Neural crest cell (in vitro differentiated cells): Measurements from ENCODE around the gene CREB3L2. TPM values are rescaled to one million over a fixed set of nuclear protein-coding genes. Genes with fewer than 3 reads are reported as not detected.

Experiments used
- DNase-seq: peaks from one replicate; pipeline ENCODE4 v3.0.0; 2021; ENCODE audit warnings: low read depth, mixed read lengths, low spot score
- H3K27ac Mint-ChIP-seq: one replicate; pipeline ENCODE4 v1.8.0; 2021; ENCODE audit warnings: mild to moderate bottlenecking, mixed read lengths; ENCODE audit not compliant: unreplicated experiment
- H3K27me3 Mint-ChIP-seq: 2 replicates; pipeline ENCODE4 v1.8.0; 2021; ENCODE audit warnings: low read depth, mild to moderate bottlenecking, mixed read lengths
- H3K36me3 Mint-ChIP-seq: 2 replicates; pipeline ENCODE4 v1.8.0; 2021; ENCODE audit warnings: low read depth, mild to moderate bottlenecking, mixed read lengths
- H3K4me1 Mint-ChIP-seq: 2 replicates; pipeline ENCODE4 v1.8.0; 2021; ENCODE audit warnings: mixed read lengths
- H3K4me3 Mint-ChIP-seq: one replicate; pipeline ENCODE4 v1.8.0; 2021; ENCODE audit warnings: mild to moderate bottlenecking, mixed read lengths
- H3K9me3 Mint-ChIP-seq: 2 replicates; pipeline ENCODE4 v1.8.0; 2021; ENCODE audit warnings: mixed read lengths
- CTCF ChIP-seq: fragments of 200-600 bp; sonication (generic); conservative IDR thresholded peaks from 2 replicates; pipeline ENCODE4 v1.5.0; 2021; ENCODE audit warnings: antibody characterized with exemption, mild to moderate bottlenecking
- total RNA-seq: library from RNA; stranded (reverse); gene quantifications from 2 replicates; pipeline ENCODE4 v1.2.1, GENCODE V29; 2021

The CREB3L2 gene
- total RNA-seq, 1 donor from 2014 or later, result 51.9 TPM

- H3K4me1 Mint-ChIP-seq, result no peaks in the 10 kb centered on the region
- H3K36me3 Mint-ChIP-seq, result peaks cover 60% of the 10 kb centered on the region
- DNase-seq, result no peak
- H3K4me3 Mint-ChIP-seq, result no peak overlapping the region
- no peak for TF ChIP-seq CTCF
- H3K9me3 Mint-ChIP-seq, result peaks cover 18% of the 10 kb centered on the region
- no peak overlapping the region for H3K27ac Mint-ChIP-seq
- H3K27me3 Mint-ChIP-seq, result no peaks in the 10 kb centered on the region
Measured at GRCh38 chr7:137867289-137867688, 134.6 kb downstream of the CREB3L2 start.

GRCh38 chr7:137865764-137866163, 136.1 kb downstream of the CREB3L2 start:
- H3K4me1 Mint-ChIP-seq, result no peaks in the 10 kb centered on the region
- H3K27me3 Mint-ChIP-seq, result no peaks in the 10 kb centered on the region
- peaks cover 61% of the 10 kb centered on the region for H3K36me3 Mint-ChIP-seq
- H3K9me3 Mint-ChIP-seq, result peaks cover 18% of the 10 kb centered on the region
- no peak overlapping the region for H3K4me3 Mint-ChIP-seq
- TF ChIP-seq CTCF, result no peak
- no peak overlapping the region for H3K27ac Mint-ChIP-seq
- DNase-seq, result no peak

GRCh38 chr7:137862964-137863363, 138.9 kb downstream of the CREB3L2 start:
- no peaks in the 10 kb centered on the region for H3K4me1 Mint-ChIP-seq
- peaks cover 45% of the 10 kb centered on the region for H3K36me3 Mint-ChIP-seq
- no peaks in the 10 kb centered on the region for H3K27me3 Mint-ChIP-seq
- H3K4me3 Mint-ChIP-seq, result no peak overlapping the region
- H3K9me3 Mint-ChIP-seq, result peaks cover 13% of the 10 kb centered on the region
- no peak for TF ChIP-seq CTCF
- H3K27ac Mint-ChIP-seq, result no peak overlapping the region
- DNase-seq, result no peak

- TF ChIP-seq CTCF, result no peak
- DNase-seq, result no peak
- no peaks in the 10 kb centered on the region for H3K4me1 Mint-ChIP-seq
- no peak overlapping the region for H3K27ac Mint-ChIP-seq
- peaks cover 13% of the 10 kb centered on the region for H3K9me3 Mint-ChIP-seq
- H3K27me3 Mint-ChIP-seq, result no peaks in the 10 kb centered on the region
- H3K4me3 Mint-ChIP-seq, result no peak overlapping the region
- H3K36me3 Mint-ChIP-seq, result peaks cover 39% of the 10 kb centered on the region
Measured at GRCh38 chr7:137862358-137862757, 139.5 kb downstream of the CREB3L2 start.

GRCh38 chr7:137860542-137860941, 141.3 kb downstream of the CREB3L2 start:
- no peaks in the 10 kb centered on the region for H3K4me1 Mint-ChIP-seq
- H3K36me3 Mint-ChIP-seq, result peaks cover 23% of the 10 kb centered on the region
- no peak for DNase-seq
- no peak for TF ChIP-seq CTCF
- H3K4me3 Mint-ChIP-seq, result no peak overlapping the region
- no peak overlapping the region for H3K27ac Mint-ChIP-seq
- no peaks in the 10 kb centered on the region for H3K27me3 Mint-ChIP-seq
- peaks cover 3% of the 10 kb centered on the region for H3K9me3 Mint-ChIP-seq

GRCh38 chr7:137853053-137853452, 148.8 kb downstream of the CREB3L2 start:
- no peak overlapping the region for H3K27ac Mint-ChIP-seq

More at GRCh38 chr7:137853053-137853452, 148.8 kb downstream of the CREB3L2 start:
- TF ChIP-seq CTCF, result no peak
- H3K36me3 Mint-ChIP-seq, result peaks cover 2% of the 10 kb centered on the region
- peaks cover 16% of the 10 kb centered on the region for H3K27me3 Mint-ChIP-seq
- H3K4me1 Mint-ChIP-seq, result no peaks in the 10 kb centered on the region
- DNase-seq, result no peak
- no peak overlapping the region for H3K4me3 Mint-ChIP-seq
- no peaks in the 10 kb centered on the region for H3K9me3 Mint-ChIP-seq
